ENCODE results near the gene CFAP57.
A peak's percentile ranks its signal among the peaks of the same experiment; 100 is the strongest.

The CFAP57 gene

GRCh38 chr1:43229826-43230780 lies 58.0 kb downstream of the CFAP57 start:
- DNase-seq: no peak

GRCh38 chr1:43232074-43232473 lies 59.9 kb downstream of the CFAP57 start:
- DNase-seq: no peak

- DNase-seq: no peak
These were observed 60.4 kb downstream of the CFAP57 start for GRCh38 chr1:43232482-43232881.

GRCh38 chr1:43233631-43234030 lies 61.5 kb downstream of the CFAP57 start:
- no peak for DNase-seq

GRCh38 chr1:43234267-43234666 lies 62.1 kb downstream of the CFAP57 start:
- no peak for DNase-seq

GRCh38 chr1:43235040-43235439 lies 62.9 kb downstream of the CFAP57 start:
- no peak for DNase-seq

DNA sequence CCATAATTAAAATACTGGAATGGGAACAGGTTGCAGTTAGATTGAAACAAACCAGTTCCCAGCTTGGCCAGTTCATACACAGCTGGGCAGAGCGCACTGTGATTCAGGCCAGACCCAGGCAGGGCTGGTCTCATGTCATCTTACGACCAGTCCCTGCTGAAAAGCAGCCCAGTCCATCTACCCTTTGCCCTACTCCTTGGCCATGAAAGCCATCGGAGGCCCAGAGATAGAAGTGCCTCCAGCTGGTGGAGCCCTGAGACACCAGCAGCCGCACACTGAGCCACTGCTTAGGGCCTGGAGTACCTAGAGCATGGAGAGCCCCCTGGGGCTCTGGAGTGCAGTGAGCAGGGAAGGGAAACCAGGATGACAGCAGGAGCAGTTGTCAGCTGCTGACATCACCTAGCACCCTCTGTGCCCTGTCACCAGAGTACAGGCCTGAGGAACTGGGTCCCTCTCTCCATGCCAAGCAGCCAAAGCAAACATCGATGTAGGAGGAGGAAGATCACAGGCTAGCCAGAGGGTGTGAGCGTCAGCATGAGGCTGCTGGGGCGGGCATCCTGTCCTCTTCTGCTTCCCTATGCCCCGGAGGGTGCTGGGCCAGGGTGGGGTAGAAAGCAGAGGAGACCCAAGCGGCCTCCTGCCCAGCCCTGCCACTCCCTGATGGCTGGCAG lies 63.5 kb downstream of the CFAP57 start:
- DNase-seq: no peak

DNA sequence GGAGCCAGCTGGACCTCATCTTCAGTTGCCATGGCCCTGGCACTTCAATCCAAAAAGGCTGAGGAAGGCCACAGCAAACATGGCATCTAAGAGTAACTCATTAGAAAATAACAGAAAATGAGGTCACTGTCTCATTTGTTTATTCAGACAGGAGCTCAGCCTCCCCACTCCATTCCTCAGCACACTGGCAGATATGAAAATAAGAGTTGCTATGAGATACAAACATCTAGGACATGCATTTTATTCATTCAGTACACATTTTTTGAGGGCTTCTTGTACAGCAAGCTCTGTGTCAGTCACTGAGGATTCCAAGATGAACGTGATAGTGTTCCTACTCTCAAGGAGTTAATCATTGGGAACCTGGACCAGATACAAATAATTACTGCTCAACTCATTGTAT lies 65.0 kb downstream of the CFAP57 start:
- no peak for DNase-seq

- DNase-seq: peak; percentile 73
These were observed 66.0 kb downstream of the CFAP57 start for GRCh38 chr1:43238085-43238484.

- no peak for DNase-seq
These were observed 66.9 kb downstream of the CFAP57 start for GRCh38 chr1:43238991-43239469.

GRCh38 chr1:43239484-43239883 lies 67.4 kb downstream of the CFAP57 start:
- DNase-seq: no peak

GRCh38 chr1:43241413-43241836 lies 69.3 kb downstream of the CFAP57 start:
- DNase-seq: no peak

GRCh38 chr1:43243299-43243698 lies 71.2 kb downstream of the CFAP57 start:
- DNase-seq: no peak

DNA sequence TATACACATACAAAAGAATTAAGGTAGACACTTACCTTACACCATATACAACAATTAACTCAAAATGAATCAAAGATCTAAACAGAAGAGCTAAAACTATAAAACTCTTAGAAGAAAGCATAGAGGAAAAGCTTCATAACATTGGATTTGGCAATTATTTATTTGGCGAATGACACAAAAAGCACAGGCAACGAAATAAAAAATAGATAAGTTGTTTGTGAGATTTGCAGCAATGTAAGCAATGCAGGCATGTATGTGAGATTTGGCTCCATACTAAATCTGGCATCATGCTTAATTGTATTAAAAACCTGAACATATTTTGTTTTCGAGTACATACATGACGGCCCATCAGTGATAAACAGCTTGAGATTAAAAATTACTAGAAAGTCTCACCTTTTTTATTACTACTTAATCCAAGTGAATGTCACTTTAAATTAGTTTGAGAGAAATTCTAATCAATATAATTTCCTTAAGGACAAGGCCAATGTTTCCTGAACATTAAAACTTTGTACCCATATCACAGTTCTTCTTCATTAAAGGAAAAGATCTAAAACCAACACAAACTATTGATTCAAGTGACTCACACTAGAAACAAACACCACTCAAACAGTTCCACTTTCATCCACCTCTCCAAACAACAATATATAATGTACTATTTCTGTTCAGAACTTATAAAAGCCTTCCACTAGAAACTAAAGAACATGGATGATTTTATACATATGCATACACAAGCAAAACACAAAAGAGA lies 74.5 kb downstream of the CFAP57 start:
- DNase-seq: no peak

GRCh38 chr1:43247256-43247921 lies 75.3 kb downstream of the CFAP57 start:
- no peak for DNase-seq

DNA sequence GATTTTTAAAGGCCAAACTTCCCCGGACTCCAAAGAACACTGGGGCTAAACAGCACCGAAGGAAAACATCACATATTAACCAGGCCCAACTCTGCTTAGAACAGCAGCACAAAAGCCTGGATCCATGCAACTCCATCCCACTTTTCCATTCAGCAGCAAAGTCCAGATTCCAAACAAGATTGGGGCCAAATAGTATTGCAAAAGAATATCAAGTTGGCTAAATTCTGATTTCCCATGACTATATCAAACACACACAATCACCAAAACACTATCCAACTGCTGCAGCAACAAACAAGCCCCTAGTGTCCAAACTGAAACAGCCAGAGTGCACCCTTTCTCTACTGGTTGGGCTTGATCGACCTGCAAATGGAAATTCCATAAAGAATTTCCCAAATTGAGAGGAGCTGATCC lies 78.2 kb downstream of the CFAP57 start:
- DNase-seq: no peak

GRCh38 chr1:43251024-43251423 lies 78.9 kb downstream of the CFAP57 start:
- no peak for DNase-seq

GRCh38 chr1:43252225-43252624 lies 80.1 kb downstream of the CFAP57 start:
- no peak for DNase-seq

GRCh38 chr1:43253173-43253572 lies 81.0 kb downstream of the CFAP57 start:
- no peak for DNase-seq

- DNase-seq: no peak
These were observed 81.7 kb downstream of the CFAP57 start for GRCh38 chr1:43253876-43254275.

DNA sequence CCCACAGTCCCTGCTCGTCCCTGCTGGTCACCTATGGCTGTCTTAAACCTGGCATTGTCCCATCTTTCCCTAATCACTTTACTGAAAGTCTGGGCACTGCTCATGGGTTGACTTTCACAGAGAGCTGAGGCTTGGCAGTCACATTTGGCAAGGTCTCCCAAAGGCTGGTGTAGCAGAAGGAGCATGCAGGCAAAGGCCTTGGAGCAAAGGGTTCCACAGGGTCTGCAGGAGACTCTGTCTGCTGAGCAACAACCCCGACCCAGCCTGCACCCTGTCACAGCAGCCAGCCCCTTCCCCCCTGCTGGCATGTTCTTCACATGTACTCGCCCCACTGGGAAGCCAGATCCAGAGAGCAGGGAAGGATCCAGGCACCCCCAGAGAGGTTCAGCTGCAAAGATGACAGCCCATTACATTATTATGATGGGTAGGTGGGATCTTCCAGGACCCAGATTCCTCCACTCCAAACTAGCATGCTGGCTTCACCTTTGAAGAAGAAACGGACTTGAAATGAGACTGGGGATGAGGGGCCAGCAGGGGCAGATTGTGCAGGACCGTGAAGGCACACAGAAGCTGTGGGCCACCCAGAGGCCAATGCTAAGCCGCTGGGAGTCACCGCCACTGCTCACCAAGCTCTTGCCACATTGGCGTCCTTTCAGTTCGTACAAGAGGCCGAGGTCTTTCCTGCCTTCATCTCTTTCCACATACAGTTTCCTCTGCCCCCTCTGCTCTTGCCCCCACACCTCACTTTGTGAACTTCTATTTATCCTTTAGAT lies 83.5 kb downstream of the CFAP57 start:
- no peak for DNase-seq

All from NCI-H774 (cell line).